Ovary (tissue), 9 donors: ENCODE results near the gene AIDA. TPM values are rescaled to one million over a fixed set of nuclear protein-coding genes. Genes with fewer than 3 reads are reported as not detected.

ENCODE experiments used
- DNase-seq, 5 donors: peaks; one replicate each; pipeline ENCODE4 v3.0.0-alpha.2; 2019 to 2020
- H3K27ac ChIP-seq, 2 donors: fragments of 200-600 bp; one replicate each; pipeline versions ENCODE4 v1.5.1 to v1.8.0; 2019 to 2022
- H3K27me3 ChIP-seq: fragments of 200-600 bp; one replicate; pipeline ENCODE4 v1.8.0; 2022
- H3K36me3 ChIP-seq: fragments of 200-600 bp; sonication (generic); one replicate; pipeline ENCODE4 v1.5.1; 2019
- H3K4me1 ChIP-seq: one replicate; pipeline ENCODE4 v1.8.1; 2013; ENCODE audit warnings: mild to moderate bottlenecking, moderate library complexity; ENCODE audit not compliant: insufficient read depth
- H3K4me3 ChIP-seq: fragments of 200-600 bp; sonication (generic); one replicate; pipeline ENCODE4 v1.5.1; 2017
- H3K9me3 ChIP-seq, 2 donors: fragments of 200-600 bp in 1 of 2; sonication (generic) in 1 of 2; one replicate each; pipeline versions ENCODE4 v1.5.1 to v1.8.1; 2013 to 2019; ENCODE audit warnings: mild to moderate bottlenecking in 1 of 2, moderate library complexity in 1 of 2
- CTCF ChIP-seq, 3 donors: fragments of 450-650 bp in 2 of 3; fragments of 200-600 bp in 1 of 3; IDR thresholded peaks; one replicate each; pipeline versions ENCODE4 v1.5.1 to v1.8.0; 2016 to 2022; ENCODE audit warnings: antibody characterized with exemption in 3 of 3, mild to moderate bottlenecking in 1 of 3
- EP300 ChIP-seq: sonication (generic); formaldehyde crosslinking; IDR thresholded peaks from one replicate; pipeline ENCODE4 v1.6.1; 2017; ENCODE audit warnings: antibody characterized with exemption
- POLR2A ChIP-seq: fragments of 450-650 bp; IDR thresholded peaks from one replicate; pipeline ENCODE4 v1.6.1; 2017; ENCODE audit warnings: antibody characterized with exemption, mild to moderate bottlenecking, moderate library complexity
- WGBS, 3 donors: extraction: QIAGEN DNeasy Blood & Tissue Kit in 1 of 3; methylation state at CpG; one replicate each; pipeline versions ENCODE4 v1.1.5 to v1.1.7; 2013 to 2017; 5-methylcytosine and 5-hydroxymethylcytosine counted together
- intact Hi-C, 4 donors: fragments of 100-400 bp; cut with DNase I; formaldehyde crosslinking; loops; one replicate each; pipeline versions ENCODE4 v1.11.0 to v1.15.1; 2022 to 2023
- polyA plus RNA-seq, 2 donors: library from polyadenylated mRNA; stranded (reverse); fragments of 200-250 nt in 1 of 2; fragments of 350-450 nt in 1 of 2; fragmentation: Illumina TruSeq in 1 of 2; extraction: RNeasy Lipid Tissue Mini Kit (QIAGEN cat#74804) in 1 of 2; gene quantifications; one replicate each; pipeline ENCODE4 v1.2.3, GENCODE V29; 2013 to 2014
- total RNA-seq, 7 donors: library from RNA; depleted of rRNA in 2 of 7; stranded (reverse); fragments of >200 nt in 2 of 7; fragmentation: NEBNext Ultra II Directional in 3 of 7; extraction: Animal tissue kit (Norgen Biotek cat#: 25700) in 3 of 7; gene quantifications; one replicate each; pipeline versions ENCODE4 v1.1.0 to v1.2.4, GENCODE V29; 2016 to 2023
- donor health status: DM: no; HTN: no; CAD: no; lungs with moderate emphysema.
- donor health status: DM: no; HTN: no; CAD: no.
- donor health status: Bipolar disorder and iron deficiency.
- donor health status: DM: yes; HTN: yes; CAD: no.
- donor health status: DM: no; HTN: no; CAD: no.
- donor health status: DM: yes; HTN: yes; CAD: no.

Gene AIDA
- total and polyA plus RNA-seq, 9 donors: 28.8 to 67.2 (median 54.8) TPM

GRCh38 chr1:222704260-222704659, 8.0 kb downstream of the AIDA start:
- peaks cover 3% of the 10 kb centered on the region for H3K4me1 ChIP-seq
- no peak overlapping the region for H3K4me3 ChIP-seq
- no peaks in the 10 kb centered on the region for H3K9me3 ChIP-seq
- 98 to 100% (median 99%) methylated on average over 1 of the region's 1 CpG for WGBS, 3 donors
- H3K36me3 ChIP-seq: no peaks in the 10 kb centered on the region
- no peaks in the 10 kb centered on the region for H3K27me3 ChIP-seq
- DNase-seq: no peak
- intact Hi-C loops: no loop called here
- TF ChIP-seq EP300: no peak
- TF ChIP-seq CTCF (IDR thresholded peaks at IDR 0.05): no peak
- no peak for TF ChIP-seq POLR2A
- no peak overlapping the region for H3K27ac ChIP-seq

DNA sequence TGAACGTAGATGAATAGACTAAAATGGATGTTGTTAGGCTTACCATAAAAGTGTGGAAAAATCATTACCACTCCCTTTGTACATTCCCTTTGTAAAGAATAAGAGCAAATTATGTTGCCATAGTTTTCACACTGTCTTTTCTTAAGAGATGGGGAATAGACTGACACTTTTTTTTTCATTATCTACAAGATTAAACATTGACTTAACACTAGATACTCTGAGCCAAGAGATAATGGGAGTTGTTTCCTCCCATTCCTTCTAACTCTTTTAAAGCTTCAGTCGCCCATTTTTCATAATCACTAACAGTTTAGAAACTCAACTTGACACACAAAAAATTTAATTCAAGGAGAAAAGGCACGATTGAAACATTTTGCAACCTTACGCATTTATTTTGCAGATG, 10.1 kb downstream of the AIDA start:
- Histone ChIP-seq H3K27ac (no peak overlapping the region), H3K4me3 (no peak overlapping the region), H3K36me3 (no peaks in the 10 kb centered on the region), H3K9me3 (no peaks in the 10 kb centered on the region), H3K27me3 (no peaks in the 10 kb centered on the region), H3K4me1 (no peaks in the 10 kb centered on the region)
- TF ChIP-seq POLR2A: no peak
- TF ChIP-seq EP300: no peak
- no peak for TF ChIP-seq CTCF (IDR thresholded peaks at IDR 0.05)
- intact Hi-C loops: no loop called here
- DNase-seq: no peak
- 89 to 93% (median 90%) methylated on average over 4 of the region's 4 CpGs for WGBS, 3 donors

DNA sequence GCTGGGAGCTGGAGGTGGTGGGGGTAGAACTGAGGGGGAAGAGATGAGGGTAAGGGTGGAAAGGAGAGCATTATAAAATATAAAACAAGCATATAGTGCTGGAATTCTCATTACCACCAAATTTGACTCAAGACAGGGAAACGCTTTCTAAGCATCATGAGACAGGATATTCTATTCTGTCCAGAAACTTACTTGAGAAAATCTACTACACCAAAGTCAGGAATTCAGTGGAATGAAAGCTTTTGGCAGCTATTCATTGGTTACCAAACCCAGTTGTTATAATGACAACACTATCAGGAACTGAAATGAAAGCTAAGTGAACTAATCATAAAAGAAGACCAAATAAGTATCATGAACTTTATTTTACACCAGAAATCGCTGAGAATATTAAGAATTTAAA, 14.5 kb downstream of the AIDA start:
- Histone ChIP-seq H3K9me3 (no peaks in the 10 kb centered on the region), H3K4me3 (no peak overlapping the region), H3K36me3 (no peaks in the 10 kb centered on the region), H3K27me3 (no peaks in the 10 kb centered on the region), H3K4me1 (no peaks in the 10 kb centered on the region), H3K27ac (no peak overlapping the region)
- 22 to 57% (median 26%) methylated on average over 2 of the region's 2 CpGs for WGBS, 3 donors
- TF ChIP-seq CTCF (IDR thresholded peaks at IDR 0.05): no peak
- no peak for TF ChIP-seq EP300
- no peak for TF ChIP-seq POLR2A
- DNase-seq: no peak
- intact Hi-C loops: no loop called here

DNA sequence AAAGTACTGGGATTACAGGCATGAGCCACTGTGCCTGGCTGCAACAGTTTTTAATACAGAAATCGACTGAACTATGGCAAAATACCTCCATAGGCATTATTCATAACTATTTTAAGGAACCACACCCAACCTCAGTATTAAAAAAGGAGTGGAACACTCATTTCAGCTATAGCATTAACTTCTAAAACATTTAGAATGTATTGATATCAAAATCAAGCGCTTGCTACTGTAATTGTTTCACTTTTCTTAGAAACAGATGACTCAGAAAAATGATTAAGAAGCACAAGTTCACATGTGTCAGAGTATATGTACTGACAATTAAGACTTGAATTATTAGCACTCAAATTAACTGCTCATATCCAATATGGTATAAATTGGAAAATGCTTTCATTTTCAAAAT, 15.1 kb downstream of the AIDA start:
- no peaks in the 10 kb centered on the region for H3K27me3 ChIP-seq
- no peak overlapping the region for H3K27ac ChIP-seq
- no peaks in the 10 kb centered on the region for H3K4me1 ChIP-seq
- H3K4me3 ChIP-seq: no peak overlapping the region
- H3K9me3 ChIP-seq: no peaks in the 10 kb centered on the region
- 93 to 99% (median 98%) methylated on average over 2 of the region's 2 CpGs for WGBS, 3 donors
- TF ChIP-seq EP300: no peak
- no peak for TF ChIP-seq CTCF (IDR thresholded peaks at IDR 0.05)
- no peak for TF ChIP-seq POLR2A
- no peaks in the 10 kb centered on the region for H3K36me3 ChIP-seq
- intact Hi-C loops: no loop called here
- no peak for DNase-seq

DNA sequence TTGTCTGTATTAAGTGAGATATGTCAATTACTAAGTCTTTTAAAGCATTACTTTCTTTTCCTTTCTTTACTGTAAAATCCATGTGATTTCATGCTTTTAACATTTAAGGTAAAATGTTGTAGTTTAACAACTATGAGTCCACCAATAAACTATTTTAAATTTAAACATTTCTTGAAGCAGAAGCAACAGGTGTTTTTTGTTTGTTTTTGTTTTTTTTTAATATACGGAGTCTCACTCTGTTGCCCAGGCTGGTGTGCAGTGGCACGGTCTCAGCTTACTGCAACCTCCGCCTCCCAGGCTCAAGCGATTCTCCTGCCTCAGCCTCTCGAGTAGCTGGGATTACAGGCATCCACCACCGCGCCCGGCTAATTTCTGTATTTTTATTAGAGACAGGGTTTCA, 15.6 kb downstream of the AIDA start:
- intact Hi-C loops: no loop called here
- 92 to 95% (median 93%) methylated on average over 8 of the region's 8 CpGs for WGBS, 3 donors
- TF ChIP-seq POLR2A: no peak
- no peak for TF ChIP-seq EP300
- no peak for TF ChIP-seq CTCF (IDR thresholded peaks at IDR 0.05)

More for the DNA sequence above, 15.6 kb downstream of the AIDA start:
- Histone ChIP-seq H3K27me3 (no peaks in the 10 kb centered on the region), H3K4me1 (no peaks in the 10 kb centered on the region), H3K36me3 (no peaks in the 10 kb centered on the region), H3K9me3 (no peaks in the 10 kb centered on the region), H3K4me3 (no peak overlapping the region), H3K27ac (no peak overlapping the region)
- no peak for DNase-seq
